Activated CD4-positive, alpha-beta T cell treated with anti-CD3 and anti-CD28 coated beads, Interleukin-10, Interleukin-2, amounts not matched to agents 100 ng/mL and 50 ng/mL, durations not matched to agents 16 hours and 8 hours (primary cell): ENCODE measurements around the gene ZP3.
A peak's percentile ranks its signal among the peaks of the same experiment; 100 is the strongest.
"Not testable (repeated sequence)": the region's sequence is repeated elsewhere in the genome, so short reads cannot be mapped to it uniquely, and the experiment has no call there.

Experiments used
- DNase-seq: peaks from one replicate; pipeline ENCODE4 v3.0.0-alpha.2; 2020

The ZP3 gene

DNA sequence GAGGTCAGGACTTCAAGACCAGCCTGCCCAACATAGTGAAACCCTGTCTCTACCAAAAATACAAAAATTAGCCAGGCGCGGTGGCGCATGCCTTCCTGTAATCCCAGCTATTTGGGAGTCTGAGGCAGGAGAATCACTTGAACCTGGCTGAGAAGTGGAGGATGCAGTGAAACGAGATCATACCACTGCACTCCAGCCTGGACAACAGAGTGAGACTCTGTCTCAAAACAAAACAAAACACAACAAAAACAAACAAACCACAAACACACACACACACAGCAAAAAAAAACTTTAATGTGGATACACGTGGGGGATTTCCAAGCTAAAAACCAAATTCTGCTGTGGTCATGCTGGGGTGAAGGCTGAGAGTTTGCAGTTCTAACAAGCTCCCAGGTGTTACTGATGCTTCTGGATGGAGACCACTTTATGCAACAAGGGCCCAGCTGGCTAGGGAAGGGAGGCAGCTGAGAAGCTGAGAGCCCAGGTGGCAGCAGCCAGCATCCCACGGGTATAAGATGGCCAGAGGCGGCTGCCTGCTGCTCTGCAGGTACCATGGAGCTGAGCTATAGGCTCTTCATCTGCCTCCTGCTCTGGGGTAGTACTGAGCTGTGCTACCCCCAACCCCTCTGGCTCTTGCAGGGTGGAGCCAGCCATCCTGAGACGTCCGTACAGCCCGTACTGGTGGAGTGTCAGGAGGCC is at the start of gene ZP3:
Gene ZP3 (plus strand): TSS at position 538 of the 699 bp plus-strand sequence. CDS start 15 bp downstream, at position 553.
- peak; percentile 48 for DNase-seq

DNA sequence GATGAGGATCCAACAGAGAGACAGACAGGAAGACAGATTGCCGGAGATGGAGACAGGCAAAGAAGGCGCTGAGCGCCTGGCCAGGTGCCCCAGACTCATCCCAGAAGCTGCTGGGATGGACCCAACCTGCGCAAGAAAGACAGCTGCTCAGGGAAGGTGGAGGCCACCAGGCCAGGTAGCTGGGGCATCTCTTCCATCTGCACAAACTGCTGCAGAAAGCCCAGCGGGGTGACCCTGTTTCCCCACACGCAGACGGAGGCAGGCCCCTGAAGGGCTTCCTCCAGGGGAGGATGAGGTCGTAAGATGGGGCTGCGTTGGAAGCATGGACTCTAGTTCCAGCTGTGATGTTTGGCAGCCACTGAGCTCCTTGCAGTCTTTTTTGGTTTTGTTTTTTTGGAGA is 49.5 kb upstream of the ZP3 start:
- DNase-seq: no peak

DNA sequence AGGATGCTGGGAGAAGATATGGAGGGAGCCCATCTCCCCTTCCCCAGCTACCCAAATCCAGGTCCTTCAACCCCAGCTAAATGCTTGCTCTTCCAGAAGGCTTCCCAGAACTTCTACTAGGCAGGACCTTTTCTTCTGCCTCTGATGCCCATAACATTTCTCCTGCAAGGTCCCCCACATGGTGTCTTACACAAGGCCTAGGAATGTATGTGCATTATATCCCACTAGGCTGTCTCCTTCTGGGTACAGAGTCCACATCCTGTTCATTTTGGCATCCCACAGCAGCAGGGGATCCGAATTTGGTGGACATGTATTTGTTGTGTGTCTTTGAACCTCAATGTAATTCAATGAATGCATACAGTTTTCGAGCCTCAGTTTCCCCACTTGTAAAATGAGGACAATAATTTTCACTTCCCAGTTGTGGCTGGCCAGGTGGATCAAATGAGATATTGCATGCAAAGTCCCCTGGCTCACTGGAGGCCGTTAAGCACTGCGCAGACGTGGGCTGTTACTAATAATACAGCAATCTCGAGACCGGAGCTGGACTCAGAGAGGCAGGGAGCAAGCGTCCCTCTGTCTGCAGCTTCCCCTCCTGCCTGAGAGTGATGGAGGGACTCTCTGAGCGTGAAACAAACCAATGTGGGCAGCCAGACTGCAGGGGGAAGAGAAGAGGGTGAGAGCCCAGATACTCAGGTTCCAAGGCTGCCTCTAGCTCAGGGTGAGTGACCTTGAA is 47.4 kb upstream of the ZP3 start:
- no peak for DNase-seq

DNA sequence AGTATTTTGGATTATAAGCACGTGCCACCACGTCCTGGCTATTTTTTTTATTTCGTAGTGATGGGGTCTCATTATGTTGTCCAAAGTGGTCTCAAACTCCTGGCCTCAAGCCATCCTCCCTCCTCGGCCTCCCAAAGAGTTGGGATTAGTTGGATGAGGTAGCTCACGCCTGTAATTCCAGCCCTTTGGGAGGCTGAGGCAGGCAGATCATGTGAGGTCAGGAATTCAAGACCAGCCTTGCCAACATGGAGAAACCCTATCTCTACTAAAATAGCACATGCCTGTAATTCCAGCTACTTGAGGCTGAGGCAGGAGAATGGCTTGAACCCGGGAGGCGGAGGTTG is 44.2 kb upstream of the ZP3 start:
- no peak for DNase-seq

DNA sequence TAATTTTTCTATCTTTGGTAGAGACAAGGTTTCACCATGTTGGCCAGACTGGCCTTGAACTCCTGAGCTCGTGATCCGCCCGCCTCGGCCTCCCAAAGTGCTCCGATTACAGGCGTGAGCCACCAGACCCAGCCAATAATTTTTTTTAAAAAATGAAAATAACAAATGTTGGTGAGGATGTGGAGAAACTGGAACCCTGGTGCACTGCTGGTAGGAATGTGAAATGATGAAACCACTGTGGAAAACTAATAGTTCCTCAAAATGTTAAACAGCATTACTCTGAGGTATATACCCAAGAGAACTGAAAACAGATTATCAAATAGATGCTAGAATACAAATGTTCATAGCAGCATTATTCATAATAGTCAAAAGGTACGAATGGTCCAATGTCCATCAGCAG is 42.9 kb upstream of the ZP3 start:
- no peak for DNase-seq

DNA sequence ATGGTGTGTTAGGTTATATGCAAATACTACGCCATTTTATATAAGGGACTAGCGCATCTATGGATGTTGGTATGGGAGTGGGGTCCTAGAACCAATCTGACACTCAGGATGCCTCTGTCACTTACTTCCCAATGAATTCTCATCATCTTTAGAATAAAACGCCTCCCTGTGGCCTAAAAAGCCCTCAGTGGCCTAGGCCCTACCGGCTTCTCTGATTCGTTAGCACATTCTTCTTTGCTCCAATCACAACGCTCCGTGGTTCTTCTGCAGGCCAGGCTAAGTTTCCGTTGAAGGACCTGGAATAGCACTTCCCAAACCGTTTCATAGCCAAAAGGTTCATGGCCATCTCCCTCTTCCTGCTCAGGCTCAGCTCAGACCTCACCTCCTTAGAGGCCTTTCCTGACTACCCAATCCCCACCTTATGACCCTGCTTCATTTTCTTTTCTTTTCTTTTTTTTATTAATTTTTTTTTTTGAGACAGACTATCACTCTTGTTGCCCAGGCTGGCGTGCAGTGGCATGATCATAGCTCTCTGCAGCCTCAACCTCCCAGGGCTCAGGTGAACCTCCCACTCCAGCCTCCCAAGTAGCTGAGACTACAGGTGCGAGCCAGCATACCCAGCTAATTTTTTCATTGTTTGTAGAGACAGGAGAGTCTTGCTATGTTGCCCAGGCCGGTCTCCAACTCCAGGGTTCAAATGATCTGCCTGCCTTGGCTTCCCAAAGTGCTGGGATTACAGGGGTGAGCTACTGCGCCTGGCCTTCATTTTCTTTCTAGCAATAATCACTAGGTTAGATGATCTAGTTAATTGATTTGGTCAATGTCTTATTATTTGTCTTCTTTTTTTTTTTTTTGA is 41.4 kb upstream of the ZP3 start:
- DNase-seq: no peak

DNA sequence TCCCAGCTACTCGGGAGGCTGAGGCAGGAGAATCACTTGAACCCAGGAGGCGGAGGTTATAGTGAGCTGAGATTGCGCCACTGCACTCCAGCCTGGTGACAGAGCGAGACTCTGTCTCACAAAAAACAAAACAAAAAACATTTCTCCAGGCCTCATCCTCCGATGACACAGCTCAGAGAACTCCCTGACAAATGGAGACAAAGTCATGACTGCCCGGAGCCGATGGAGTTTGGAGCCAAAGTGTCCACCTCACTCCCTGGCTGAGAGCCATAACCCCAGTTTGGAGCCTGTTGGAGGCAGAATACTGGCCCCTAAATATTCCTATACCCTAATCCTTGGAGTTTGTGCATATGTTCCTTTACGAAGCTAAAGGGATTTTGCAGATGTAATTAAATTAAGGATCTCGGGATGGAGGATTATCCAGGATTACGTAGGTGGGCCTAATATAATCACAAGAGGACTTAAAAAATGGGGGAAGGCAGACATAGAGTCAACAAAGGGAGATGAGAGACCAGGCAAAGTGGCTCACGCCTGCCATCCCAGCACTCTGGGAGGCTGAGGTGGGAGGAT is 38.0 kb upstream of the ZP3 start:
- no peak for DNase-seq

DNA sequence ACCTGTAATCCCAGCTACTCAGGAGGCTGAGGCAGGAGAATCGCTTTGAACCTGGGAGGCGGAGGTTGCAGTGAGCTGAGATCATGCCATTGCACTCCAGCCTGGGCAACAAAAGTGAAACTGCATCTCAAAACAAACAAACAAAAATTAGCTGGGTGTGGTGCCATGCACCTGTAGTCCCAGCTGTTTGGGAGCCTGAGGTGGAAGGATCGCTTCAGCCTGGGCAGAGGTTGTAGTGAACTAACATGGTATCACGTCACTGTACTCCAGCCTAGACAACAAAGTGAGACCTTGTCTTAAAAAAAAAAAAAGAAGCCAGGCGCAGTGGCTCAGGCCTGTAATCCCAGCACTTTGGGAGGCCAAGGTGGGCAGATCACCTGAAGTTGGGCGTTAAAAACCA is 37.0 kb upstream of the ZP3 start:
- not testable (repeated sequence) for DNase-seq

DNA sequence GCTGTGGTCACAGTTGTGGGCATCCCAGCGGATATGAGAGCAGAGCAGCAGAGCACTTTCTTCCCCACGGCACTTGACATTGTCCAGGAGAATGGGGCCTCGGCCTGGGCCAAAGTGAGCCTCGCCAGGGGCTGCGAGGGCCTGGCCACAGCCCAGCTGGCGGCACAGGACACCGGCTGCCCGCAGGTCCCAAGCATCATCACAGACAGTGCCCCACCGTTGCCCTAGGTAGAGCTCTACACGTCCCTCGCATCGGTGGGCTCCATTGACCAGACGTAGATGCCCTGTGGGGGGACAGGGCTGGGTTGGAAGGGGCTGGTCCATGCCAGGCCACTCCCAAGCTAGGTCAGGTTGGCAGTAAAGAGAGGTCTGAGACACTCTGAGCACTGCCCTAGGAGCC is 34.7 kb upstream of the ZP3 start:
- no peak for DNase-seq

DNA sequence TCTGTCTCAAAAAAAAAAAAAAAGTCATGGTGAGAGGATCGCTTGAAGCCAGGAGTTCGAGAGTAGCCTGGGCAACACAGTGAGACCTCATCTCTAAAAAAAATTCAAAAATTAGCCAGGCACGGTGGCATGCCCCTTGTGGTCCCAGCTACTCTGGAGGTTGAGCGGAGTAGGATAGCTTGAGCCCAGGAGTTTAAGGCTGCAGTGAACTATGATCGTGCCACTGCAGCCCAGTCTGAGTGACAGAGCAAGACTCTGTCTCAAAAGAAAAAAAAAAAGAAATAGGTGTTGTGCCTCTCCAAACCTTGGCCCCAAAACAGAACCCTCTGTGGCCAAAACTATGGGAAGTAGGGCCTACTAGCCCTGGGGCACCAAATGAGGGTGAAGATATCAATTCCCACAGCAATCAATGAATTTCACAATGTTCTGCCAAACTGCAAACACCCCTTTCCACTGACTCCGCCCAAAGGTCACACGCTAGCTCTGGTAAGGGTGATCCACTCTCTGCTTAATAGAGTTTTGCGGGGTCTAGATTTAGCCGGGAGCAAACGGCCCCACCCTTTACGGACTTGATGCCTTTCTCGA is 32.1 kb upstream of the ZP3 start:
- no peak for DNase-seq

DNA sequence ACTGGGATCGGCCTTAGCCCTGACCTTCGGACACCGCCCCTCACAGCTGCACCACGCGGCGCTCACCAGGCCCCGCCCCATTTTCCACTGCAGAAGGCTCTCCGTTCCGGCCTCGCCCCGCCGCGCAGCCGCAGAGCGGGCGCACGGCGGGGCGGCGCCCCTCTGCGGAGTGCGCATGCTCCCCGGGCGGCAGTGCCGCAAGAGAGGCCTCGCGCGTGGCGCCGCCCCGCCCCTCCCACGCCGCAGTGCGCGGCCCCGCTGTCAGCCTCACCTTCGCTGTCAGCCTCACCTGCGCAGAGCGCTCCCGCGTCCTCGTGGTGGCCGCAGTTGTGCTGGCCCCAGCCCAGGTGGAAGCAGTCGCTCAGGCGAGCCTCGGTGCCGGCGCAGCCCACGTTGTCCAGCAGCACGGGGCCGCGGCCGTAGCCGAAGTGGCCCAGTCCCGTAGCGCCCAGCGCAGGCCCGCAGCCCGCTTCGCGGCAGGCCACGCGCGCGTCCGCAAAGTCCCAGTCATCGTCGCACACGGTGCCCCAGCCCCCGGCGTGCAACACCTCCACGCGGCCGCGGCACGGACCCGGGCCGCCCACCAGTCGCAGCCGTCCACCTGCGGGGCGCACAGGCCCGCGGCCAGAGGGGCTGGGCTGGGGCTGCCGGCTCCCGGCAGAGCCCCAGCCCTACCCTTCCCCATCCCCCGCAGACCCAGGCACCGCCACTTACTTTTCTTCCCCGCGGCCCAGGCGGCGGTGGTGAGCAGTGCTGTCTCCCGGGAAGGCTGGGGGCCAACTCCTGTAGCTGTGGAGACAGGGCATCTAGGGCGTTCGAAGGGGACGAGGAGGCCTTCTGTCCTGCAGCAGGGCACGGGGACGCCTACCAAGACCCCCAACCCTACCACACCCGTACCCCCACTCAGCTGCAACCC is 31.4 kb upstream of the ZP3 start:
- peak; percentile 95 for DNase-seq

DNA sequence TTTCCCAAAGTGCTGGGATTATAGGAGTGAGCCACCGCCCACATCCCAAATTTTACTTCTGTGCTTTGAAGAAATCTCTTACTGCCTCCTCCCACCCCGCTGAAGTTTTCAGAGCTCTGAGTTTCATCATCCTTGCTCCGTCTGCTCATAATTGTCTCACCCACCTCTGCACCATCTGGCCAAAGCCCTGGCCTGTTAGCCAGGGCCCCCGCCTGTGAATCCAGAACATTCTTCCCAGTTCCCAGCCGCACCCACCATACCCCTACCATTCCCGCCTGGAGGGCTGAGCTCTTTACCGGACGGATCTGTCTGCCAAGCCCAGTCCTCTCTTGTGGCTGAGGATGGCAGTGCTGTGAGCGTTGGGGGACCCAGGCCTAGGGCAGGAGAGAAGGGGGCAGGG is 29.8 kb upstream of the ZP3 start:
- no peak for DNase-seq

DNA sequence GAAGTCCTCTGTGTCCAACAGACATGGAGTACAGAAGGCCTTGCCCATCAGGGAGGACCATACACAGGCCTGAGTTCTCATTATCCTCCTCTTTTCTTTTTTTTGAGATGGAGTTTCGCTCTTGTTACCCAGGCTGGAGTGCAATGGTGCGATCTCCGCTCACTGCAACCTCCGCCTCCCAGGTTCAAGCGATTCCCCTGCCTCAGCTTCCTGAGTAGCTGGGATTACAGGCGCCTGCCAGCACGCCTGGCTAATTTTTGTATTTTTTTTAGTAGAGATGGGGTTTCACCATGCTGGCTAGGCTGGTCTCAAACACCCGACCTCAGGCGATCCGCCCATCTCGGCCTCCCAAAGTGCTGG is 29.2 kb upstream of the ZP3 start:
- not testable (repeated sequence) for DNase-seq

DNA sequence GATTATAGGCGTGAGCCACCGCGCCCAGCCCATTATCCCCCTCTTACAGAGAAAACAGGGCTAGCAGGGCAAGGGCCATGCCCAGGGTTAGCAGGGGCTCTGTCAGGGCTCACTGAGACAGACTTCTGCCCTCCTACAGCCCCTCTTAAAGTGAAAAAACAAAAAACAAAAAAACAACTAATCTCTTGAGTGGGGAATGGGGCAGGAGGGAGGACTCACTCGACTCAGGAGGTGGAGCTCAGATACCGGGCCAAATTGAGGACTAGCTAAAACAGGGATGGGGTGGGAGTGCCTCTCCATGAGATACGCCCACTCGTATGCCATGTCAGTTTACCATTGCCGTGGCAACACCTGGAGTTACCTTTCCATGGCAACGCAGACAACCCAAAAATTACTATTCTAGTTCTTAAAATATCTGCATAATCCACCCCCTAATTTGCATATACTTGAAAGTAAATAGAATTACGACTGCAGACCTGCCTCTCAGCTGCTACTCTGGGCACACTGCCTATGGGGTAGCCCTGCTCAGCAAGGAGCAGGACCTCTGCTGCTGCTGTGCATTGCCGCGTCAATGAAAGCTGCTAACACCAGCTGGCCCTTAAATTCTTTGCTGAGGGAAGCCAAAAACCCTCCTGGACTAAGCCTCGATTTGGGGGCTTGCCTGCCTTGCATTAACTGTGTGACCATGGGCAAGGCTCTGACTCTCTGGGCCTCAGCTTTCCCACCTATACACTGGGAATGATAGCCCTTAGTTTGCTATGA is 28.6 kb upstream of the ZP3 start:
- DNase-seq: no peak

DNA sequence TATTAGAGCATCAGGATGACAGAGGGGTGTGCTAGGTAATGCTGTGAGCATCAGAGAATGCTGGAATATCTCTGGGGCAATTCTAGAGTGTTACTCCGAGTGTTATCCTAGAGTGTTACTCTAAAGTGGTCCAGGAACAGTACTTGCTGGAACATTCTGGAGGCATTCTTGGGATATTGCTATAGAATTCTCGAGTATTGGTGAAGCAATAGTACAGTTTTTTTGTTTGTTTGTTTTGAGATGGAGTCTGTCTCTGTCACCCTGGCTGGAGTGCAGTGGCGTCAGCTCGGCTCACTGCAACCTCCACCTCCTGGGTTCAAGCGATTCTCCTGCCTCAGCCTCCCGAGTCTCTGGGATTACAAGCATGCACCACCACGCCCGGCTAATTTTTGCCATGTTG is 27.9 kb upstream of the ZP3 start:
- DNase-seq: no peak

DNA sequence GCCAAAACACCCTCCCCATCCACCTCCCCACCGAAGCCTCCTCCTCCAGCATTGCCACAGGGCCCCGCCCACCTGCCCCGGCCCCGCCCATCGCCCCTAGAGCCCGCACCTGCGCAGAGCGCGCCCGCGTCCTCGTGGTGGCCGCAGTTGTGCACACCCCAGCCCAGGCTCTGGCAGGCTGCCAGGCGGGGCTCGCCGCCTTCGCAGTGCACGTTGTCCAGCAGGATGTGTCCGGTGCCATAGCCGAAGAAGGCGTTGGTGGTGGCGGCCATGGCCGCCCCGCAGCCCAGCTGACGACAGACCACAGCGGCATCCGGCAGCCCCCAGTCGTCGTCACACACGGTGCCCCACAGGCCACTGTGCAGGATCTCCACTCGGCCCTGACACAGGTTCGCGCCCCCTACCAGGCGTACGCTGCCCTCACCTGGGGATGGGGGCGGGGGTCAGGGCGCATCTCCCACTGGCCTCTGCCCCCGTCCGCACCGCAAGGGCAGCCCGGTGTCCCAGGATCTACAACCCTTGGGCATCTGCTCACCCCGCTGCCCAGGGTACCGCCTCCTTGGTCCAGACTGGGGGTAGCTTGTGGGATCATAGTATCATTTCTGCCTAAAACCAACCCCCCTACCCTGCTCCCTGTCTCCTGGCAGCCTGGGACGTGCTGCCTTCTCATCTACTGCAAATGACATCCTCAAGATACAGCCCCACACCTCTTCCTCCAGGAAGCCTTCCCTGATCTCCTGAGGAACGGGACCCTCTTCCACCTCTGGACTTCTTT is 27.2 kb upstream of the ZP3 start:
- peak; percentile 88 for DNase-seq

DNA sequence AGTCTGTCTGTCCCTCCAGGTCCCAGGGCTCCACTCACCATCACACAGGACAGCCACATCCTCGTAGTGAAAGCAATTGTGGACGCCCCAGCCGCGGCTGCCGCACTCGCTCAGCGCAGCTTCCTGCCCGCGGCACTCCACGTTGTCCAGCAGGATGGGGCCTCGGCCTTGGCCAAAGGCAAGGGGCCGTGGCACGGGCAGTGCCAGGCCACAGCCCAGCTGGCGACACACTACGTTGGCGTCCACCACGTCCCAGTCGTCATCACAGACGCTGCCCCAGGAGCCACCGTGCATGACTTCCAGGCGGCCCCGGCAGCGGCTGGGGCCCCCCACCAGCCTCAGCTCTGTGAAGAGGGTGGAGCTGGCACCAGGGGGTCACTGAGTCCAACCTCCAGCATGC is 24.5 kb upstream of the ZP3 start:
- no peak for DNase-seq

DNA sequence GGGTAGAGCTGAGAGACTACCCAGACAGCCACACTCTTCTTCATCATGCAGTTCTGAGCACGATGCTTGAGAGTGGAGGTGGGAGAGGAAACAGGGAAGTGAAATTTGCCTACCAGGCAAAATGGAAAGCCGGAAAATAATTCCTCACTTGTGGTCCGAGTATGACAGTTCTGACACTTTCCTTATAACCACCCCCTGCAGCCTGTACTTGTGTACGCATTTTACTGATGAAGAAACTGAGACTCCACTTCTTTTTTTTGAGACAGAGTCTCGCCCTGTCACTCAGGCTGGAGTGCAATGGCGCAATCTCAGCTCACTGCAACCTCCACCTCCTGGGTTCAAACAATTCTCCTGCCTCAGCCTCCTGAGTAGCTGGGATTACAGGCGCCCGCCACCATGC is 21.7 kb upstream of the ZP3 start:
- DNase-seq: not testable (repeated sequence)

DNA sequence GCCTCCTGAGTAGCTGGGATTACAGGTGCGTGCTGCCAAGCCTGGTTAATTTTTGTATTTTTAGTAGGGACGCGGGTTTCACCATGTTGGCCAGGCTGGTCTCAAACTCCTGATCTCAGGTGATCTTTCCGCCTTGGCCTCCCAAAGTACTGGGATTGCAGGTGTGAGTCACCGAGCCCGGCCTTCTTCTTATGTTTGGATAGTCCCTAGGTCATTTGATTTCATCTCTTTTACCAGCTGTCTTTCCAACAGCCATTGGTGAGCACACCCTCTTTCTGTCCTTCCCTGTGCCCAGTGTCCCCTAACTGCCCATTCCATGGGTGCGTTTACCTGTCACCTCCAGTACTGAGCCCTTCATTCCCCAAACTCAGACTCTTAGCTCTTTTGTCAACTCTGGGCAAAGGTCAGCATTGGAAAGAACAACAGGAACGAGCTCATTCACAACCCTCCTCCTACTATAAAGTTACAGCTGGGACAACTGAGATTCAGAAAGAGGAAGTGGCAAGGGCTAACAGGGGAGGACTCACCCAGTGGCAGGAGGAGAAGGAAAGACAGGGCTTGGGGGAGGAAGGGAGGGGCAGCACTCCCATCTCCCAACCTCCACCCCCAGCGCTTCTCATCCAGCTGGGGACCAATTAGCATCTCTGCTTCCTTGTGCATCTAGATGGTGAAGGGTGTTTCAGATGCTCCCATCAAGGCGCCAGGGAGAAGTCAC is 20.8 kb upstream of the ZP3 start:
- no peak for DNase-seq

DNA sequence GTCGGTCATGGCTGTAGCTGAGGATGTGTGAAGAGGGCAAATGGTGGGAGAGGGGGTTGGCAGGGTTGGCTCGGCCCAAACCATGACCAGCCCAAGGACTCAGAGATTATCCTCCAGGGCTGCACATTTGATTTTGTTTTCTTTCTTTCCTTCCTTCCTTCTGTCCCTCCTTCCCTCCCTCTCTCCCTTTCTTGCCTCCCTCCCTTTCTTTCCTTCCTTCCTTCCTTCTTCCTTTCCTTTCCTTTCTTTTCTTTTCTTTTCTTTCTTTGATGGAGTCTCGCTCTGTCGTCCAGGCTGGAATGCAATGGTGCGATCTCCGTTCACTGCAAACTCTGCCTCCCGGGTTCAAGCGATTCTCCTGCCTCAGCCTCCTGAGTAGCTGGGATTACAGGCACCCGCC is 19.0 kb upstream of the ZP3 start:
- DNase-seq: no peak
